ENCODE data around the gene RPS6KA2.

RPS6KA2 gene

GRCh38 chr6:166642646-166643045 lies 15.6 kb upstream of the RPS6KA2 start:
- H3K4me3 ChIP-seq (ENCODE audit: low read length), result no peak overlapping the region
- no peak for TF ChIP-seq CTCF (conservative IDR thresholded peaks at IDR 0.05; ENCODE audit: low read length)
- no peak for DNase-seq (ENCODE audit: low read depth)

GRCh38 chr6:166640342-166641043 lies 13.4 kb upstream of the RPS6KA2 start:
- TF ChIP-seq CTCF (conservative IDR thresholded peaks at IDR 0.05; ENCODE audit: low read length), result no peak
- H3K4me3 ChIP-seq (ENCODE audit: low read length), result no peak overlapping the region
- DNase-seq (ENCODE audit: low read depth), result no peak

- no peak overlapping the region for H3K4me3 ChIP-seq (ENCODE audit: low read length)
- no peak for TF ChIP-seq CTCF (conservative IDR thresholded peaks at IDR 0.05; ENCODE audit: low read length)
- no peak for DNase-seq (ENCODE audit: low read depth)
Observed at GRCh38 chr6:166639921-166640320, 12.9 kb upstream of the RPS6KA2 start.

GRCh38 chr6:166638573-166638964 lies 11.5 kb upstream of the RPS6KA2 start:
- no peak overlapping the region for H3K4me3 ChIP-seq (ENCODE audit: low read length)
- no peak for DNase-seq (ENCODE audit: low read depth)
- no peak for TF ChIP-seq CTCF (conservative IDR thresholded peaks at IDR 0.05; ENCODE audit: low read length)

- H3K4me3 ChIP-seq (ENCODE audit: low read length), result no peak overlapping the region
- no peak for TF ChIP-seq CTCF (conservative IDR thresholded peaks at IDR 0.05; ENCODE audit: low read length)
- DNase-seq (ENCODE audit: low read depth), result no peak
Observed at GRCh38 chr6:166637812-166638572, 10.9 kb upstream of the RPS6KA2 start.

- TF ChIP-seq CTCF (conservative IDR thresholded peaks at IDR 0.05; ENCODE audit: low read length), result no peak
- no peak for DNase-seq (ENCODE audit: low read depth)
- no peak overlapping the region for H3K4me3 ChIP-seq (ENCODE audit: low read length)
Observed at GRCh38 chr6:166636934-166637333, 9.9 kb upstream of the RPS6KA2 start.

Measured in AG10803 (cell line).